Anterior cingulate cortex (tissue), 58 donors: ENCODE data around the gene STX3.
"Not testable (repeated sequence)": the region's sequence is repeated elsewhere in the genome, so short reads cannot be mapped to it uniquely, and the experiment has no call there.

Experiments
- DNase-seq, 58 donors: peaks; one replicate each; lab custom pipeline; 2025; lab: John Stamatoyannopoulos, UW

STX3 gene

GRCh38 chr11:59822989-59823566, 67.9 kb downstream of the STX3 start:
- peak in 2 of 58 donors; percentile 9 to 22 for DNase-seq

GRCh38 chr11:59829358-59829757, 74.2 kb downstream of the STX3 start:
- DNase-seq, result no peak

- DNase-seq, result no peak
Measured at GRCh38 chr11:59833602-59834001, 78.4 kb downstream of the STX3 start.

- no peak for DNase-seq
Measured at GRCh38 chr11:59839615-59840014, 84.4 kb downstream of the STX3 start.

GRCh38 chr11:59841514-59841913, 86.3 kb downstream of the STX3 start:
- no peak for DNase-seq

- peak in 1 of 58 donors; percentile 0 for DNase-seq
Measured at GRCh38 chr11:59842316-59842715, 87.1 kb downstream of the STX3 start.

- no peak for DNase-seq
Measured at GRCh38 chr11:59845399-59845798, 90.2 kb downstream of the STX3 start, which contains the start of gene CBLIF. TSS of gene CBLIF (minus strand) at chr11:59845499. CDS start at chr11:59845453, 46 bp downstream.

- DNase-seq, result no peak
Measured at GRCh38 chr11:59846556-59846955, 91.4 kb downstream of the STX3 start.

- DNase-seq, result no peak
Measured at GRCh38 chr11:59847626-59848025, 92.5 kb downstream of the STX3 start.

- not testable (repeated sequence) for DNase-seq
Measured at GRCh38 chr11:59848439-59848838, 93.3 kb downstream of the STX3 start.

- no peak for DNase-seq
Measured at GRCh38 chr11:59849129-59849528, 94.0 kb downstream of the STX3 start.

GRCh38 chr11:59849551-59849950, 94.4 kb downstream of the STX3 start:
- DNase-seq, result not testable (repeated sequence)

- not testable (repeated sequence) for DNase-seq
Measured at GRCh38 chr11:59851416-59851815, 96.2 kb downstream of the STX3 start.

GRCh38 chr11:59854871-59855270, 99.7 kb downstream of the STX3 start:
- DNase-seq, result no peak
